HG02852 (cell line): ENCODE data around the gene CDCA3.
"Not testable (repeated sequence)": the region's sequence is repeated elsewhere in the genome, so short reads cannot be mapped to it uniquely, and the experiment has no call there.

Experiments
- ATAC-seq: cut with Tn5 transposase; IDR thresholded peaks from one replicate; pipeline ENCODE4 v1.9.1; 2021; ENCODE audit warnings: mild to moderate bottlenecking, moderate library complexity; ENCODE audit not compliant: unreplicated experiment

Gene CDCA3

DNA sequence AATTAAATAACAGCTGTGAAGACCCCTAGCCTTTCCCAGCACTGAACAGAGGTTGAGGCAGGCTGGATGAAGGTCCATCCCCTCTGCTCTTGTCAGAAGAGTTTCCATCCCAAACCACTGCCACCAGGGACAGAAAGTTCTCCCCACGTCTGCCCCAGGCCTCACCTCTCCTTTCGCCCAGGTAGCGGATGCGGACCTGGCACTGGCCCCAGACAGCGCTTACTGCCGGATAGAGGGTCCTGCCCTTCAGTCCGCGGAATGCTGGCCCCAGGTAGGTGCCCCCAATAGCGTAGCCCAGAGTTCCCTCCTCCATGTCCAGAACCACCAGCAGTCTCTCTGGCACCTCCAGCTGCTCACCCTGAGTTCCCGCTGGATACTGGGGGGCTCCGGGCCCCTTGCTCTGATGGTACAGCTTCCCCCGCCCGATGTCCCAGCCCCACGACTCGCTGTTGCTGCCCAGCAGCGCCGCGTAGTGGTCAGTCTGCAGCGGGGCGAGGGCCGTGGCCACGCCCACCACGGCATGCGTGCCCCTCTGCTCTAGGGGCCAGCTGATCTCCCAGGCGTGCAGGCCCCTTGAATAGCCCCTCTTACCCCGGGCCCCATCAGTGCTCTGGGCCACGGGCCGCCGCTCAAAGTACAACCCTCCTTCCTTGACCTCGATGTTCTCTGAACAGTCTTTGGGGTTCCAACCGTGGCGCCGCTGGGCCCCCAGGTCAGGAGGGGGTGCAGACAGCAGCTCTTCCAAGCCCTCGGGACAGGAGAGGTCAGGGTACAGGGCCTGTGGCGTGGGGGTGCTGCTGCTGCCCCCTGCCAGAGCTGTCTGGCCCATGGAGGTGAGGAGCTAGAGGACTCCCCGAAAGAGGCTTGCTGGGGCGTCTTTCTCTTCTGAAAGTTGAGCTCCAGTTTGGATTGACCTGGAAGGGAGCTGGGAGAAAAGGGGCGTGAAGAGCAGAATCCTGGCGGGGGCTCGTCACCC is 21.3 kb upstream of the CDCA3 start:
- no peak for ATAC-seq

DNA sequence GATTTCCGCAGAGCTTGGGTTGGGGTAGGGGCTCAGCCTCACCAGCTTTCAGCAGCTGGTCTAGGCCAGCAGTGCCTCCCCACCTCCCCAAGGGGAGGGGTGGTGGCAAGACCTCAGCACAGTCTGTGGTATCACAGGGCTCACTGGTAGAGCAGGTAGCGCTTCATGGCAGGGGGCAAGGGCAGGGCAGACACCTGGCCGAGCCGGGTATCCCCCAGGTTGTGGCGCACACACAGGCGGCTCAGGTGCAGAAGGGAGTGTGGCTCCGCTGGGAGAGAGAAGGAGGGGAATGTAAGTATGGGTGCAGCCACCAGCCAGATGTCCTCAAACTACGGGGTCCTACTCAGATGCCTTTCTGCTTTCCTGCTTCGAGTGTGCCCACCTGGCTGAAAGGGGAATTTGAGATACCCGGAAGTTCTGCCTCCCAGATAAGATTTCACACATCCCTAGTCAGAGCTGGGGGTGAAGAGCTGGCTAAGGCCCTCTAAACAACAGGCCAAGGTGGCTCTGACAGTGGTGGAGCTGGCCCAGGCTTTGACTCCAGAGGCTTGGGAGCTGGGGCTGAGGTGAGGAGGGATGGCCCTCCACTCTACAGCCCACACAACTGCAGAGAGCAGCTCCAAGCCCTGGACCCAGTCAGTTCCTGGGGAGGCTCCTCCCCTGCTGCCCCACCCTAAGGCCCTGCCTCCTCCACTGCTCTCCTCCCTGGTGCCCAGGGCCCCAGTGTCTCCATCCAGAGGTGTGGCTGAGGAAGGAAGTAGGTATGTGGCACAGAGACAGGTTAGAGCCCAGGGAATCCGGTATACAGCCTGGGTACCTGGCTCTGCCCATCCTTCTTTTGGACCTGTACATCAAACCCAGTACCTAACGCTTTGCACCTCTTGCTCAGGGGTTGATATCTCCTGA is 20.2 kb upstream of the CDCA3 start:
- no peak for ATAC-seq

DNA sequence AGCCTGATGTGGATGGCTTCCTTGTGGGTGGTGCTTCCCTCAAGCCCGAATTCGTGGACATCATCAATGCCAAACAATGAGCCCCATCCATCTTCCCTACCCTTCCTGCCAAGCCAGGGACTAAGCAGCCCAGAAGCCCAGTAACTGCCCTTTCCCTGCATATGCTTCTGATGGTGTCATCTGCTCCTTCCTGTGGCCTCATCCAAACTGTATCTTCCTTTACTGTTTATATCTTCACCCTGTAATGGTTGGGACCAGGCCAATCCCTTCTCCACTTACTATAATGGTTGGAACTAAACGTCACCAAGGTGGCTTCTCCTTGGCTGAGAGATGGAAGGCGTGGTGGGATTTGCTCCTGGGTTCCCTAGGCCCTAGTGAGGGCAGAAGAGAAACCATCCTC is 19.2 kb upstream of the CDCA3 start:
- not testable (repeated sequence) for ATAC-seq

DNA sequence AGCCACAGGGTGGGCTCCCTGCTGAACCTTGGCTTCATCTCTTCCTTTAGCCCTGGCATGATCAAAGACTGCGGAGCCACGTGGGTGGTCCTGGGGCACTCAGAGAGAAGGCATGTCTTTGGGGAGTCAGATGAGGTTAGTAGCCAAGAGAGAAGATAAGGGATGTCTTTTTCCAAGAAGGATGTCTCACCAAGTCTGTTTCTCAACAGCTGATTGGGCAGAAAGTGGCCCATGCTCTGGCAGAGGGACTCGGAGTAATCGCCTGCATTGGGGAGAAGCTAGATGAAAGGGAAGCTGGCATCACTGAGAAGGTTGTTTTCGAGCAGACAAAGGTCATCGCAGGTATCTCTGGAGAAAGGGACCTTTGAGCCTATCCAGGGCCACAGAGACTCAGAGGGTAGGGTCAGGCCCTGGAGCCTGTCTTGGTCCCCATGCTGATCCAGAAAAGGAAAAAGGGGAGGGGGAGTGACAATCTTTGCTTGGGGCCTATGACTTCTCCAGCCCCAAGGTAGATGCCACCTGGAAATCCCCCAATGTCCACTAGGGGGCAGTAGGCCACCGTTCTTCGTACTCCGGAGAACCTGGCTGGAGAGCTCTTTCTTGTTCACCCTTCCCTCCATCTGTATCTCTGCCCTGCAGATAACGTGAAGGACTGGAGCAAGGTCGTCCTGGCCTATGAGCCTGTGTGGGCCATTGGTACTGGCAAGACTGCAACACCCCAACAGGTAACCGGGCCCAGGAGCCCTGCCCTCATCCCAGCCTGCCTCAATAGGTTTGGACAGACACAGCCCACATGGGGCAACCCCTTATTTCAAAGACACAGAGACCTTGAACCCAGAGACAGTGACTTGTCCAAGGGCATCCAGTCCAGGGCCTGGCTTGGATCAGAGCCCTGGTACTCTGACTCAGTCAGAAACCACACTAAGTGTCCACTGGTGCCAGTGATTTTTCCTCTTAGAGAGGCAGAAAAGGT is 18.2 kb upstream of the CDCA3 start:
- ATAC-seq: no peak

DNA sequence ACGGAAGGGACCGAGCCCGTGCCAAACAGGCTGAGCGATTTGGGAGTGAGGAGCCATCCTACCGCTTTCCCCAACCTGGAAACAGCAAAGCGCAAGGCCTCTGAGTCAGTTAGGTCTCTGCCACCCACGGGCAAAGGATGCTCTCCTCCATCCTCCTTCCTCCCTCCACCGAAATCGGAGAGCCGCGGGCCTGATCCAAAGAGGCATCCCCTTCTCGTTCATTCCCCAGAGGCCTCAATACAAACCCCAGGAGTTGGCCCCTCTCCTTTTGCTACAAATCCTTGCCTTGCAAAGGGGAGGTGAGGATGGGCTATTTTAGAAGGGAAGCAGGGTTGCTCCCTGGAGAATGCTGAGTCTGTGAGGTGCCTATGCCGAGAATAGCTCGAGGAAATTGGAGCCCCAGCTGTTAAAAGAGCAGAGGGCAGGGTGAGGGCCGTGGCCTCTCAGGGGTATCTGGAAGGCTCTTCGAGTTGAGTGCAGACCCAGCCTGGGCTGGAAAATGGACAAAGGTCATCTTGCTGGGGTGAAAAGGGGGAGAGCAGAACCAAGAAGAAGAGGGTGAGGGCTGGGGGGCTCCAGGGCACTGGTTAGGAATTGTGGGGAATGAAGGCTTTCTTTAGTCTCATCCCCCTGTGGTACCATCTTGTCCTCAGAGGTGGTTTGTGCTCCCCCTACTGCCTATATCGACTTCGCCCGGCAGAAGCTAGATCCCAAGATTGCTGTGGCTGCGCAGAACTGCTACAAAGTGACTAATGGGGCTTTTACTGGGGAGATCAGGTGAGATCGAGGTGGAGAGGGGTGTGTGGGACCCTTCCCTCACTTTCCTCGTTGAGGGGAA is 17.3 kb upstream of the CDCA3 start:
- ATAC-seq: no peak

DNA sequence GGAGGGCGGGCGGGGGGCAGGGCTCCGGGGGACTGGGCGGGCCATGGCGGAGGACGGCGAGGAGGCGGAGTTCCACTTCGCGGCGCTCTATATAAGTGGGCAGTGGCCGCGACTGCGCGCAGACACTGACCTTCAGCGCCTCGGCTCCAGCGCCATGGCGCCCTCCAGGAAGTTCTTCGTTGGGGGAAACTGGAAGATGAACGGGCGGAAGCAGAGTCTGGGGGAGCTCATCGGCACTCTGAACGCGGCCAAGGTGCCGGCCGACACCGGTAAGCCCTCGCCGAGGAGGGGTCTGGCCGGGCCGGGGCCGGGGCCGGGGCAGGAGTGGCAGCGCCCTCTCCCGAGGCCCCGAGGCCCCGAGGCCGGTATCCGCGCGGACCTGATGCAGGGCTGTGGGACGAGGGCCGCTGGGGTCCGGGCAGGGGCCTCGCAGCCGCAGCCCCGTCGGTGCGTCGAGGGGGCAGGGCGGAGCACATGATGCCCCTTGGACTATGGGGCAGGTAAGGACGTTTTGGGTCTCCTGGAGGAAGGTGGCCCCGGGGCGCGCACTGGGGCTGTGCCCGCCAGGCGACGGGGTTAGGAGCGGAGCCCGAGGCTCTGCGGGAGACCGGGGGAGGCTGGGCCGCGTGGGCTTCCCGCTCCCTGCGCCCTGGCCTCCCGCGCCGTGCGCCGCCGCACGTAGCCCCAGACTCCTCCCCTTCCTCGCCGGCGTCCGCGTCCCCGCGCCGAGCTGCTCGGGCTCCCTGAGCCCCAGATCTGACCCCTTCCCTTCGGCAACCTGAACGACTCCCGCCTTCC is 16.5 kb upstream of the CDCA3 start, which contains the start of gene TPI1:
Gene TPI1, plus strand, starts transcription at position 119 of the 798 bp plus-strand sequence. Its CDS starts 36 bp downstream, at position 155.
- peak; percentile 68 for ATAC-seq

DNA sequence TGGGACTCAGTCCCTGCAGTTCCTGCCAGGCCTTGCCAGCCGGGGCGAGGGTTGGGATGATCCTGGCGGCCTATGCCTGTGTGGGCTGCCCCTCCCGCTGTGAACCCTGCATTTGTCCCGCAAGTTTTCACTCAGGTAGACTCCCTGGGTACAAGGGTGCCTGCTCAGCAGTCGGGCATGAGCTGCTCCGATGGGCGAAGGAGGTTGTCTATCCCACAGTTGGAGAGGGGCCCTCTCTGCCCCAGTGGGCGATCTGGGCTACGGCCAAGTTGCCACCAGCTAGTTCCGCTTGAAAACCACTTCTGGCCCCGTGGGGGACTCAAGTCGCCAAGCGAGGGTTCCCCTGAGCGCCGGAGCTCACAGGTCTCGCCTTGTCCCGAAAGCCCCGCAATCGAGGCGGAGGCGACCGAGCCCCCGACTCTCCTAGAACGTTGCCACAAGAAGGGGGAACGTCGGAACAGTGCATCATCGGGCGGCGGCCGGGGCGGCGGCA is 15.9 kb upstream of the CDCA3 start:
- ATAC-seq: peak; percentile 14

DNA sequence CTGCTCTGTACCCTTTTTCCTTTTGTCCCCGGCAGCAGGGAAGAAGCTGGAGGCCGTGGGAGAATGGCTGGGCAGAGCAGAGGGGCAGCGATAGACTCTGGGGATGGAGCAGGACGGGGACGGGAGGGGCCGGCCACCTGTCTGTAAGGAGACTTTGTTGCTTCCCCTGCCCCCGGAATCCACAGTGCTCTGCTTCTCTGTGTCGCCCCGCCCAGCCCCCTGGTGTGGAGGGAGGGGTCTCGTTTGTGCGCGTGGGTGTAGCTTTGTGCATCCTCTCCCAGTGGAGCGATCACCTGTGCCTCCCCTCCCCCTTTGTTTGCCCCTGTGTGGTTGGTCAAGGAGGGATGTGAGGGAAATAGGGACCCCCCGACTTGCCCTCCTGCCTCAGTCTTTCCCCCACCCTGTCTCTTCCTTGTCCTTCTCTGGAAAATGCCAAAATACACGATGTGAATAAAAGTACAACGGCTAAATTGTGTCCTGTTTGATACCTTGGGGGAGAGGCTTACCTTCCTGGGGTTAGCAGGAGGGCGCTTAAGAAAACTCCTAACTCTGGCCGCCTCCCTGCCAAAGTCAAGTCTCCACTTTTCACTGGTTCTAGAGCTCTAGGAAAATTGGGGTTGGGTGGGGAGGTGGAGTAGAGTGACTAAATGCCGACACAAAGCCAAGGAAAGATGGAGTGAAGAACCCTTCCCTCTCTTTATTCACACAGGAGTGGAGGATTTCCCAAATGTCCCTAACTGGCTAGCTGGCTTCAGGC is 15.3 kb upstream of the CDCA3 start:
- ATAC-seq: no peak

DNA sequence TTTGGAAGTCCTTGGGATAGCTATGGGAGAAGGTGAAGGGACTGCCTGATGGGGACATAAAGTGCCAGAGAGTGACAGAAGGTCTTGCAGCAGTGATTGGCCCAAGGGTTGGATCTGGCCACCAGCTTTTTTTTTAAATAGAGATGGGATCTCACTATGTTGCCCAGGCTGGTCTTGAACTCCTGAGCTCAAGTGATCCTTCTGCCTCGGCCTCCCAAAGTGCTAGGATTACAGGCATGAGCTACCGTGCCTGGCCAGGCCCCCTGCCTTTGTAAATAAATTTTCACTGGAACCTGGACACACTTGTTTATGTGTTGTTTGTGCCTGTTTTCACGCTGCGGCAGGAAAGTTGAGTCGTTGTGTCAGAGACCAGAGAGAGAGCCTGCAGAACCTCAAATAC is 14.2 kb upstream of the CDCA3 start:
- ATAC-seq: not testable (repeated sequence)

DNA sequence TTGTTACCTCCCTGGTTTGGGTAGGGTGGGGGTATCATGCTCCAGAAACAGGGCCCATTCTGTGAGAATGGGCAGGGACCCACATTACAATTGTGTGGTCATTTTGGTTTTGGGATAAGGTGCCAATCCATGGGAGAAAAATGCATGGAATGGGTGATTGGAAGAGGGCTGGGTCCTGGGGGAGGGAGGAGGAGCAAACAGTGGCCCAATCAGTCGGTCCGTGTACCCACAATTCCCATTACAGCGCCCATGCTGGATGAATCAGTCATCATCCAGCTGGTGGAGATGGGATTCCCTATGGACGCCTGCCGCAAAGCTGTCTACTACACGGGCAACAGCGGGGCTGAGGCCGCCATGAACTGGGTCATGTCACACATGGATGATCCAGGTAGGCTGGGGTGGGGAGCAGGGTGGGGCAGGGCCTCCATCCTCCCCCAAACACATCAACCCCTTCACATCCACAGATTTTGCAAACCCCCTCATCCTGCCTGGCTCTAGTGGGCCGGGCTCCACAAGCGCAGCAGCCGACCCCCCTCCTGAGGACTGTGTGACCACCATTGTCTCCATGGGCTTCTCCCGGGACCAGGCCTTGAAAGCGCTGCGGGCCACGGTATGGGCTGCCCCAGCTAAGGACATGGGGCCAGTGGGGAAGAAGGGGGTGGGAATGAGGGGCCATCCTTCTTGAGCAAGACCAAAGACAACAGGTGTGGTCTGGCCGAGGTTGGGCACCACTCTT is 12.7 kb upstream of the CDCA3 start:
- ATAC-seq: no peak

DNA sequence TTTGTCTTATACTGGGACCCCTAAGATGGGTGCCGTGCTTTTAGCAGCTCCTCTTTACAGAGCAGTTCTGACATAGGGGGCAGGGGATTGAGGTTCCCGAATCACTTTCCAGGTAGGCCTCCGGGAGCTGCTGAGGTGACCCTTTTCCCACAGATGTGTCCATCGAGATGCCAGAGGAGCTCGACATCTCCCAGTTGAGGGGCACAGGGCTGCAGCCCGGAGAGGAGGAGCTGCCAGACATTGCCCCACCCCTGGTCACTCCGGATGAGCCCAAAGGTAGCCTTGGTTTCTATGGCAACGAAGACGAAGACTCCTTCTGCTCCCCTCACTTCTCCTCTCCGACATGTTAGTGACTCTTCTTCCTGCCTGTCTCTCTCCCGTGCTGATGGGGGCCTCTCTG is 11.9 kb upstream of the CDCA3 start:
- no peak for ATAC-seq

DNA sequence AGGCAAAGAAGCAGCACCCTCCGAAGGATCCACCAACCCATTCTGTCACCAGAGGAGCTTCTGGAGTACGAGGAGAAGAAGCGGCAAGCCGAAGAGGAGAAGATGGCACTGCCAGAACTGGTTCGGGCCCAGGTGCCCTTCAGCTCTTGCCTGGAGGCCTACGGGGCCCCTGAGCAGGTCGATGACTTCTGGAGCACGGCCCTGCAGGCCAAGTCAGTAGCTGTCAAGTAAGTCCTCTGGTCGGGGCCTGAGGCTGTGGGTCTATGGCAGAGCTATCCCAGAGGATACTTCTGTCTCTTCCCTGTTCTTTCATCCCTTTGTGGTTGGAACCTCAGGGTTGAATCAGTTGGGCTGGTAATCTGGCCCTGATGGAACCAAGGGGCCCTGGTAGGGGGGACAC is 10.3 kb upstream of the CDCA3 start:
- ATAC-seq: no peak

DNA sequence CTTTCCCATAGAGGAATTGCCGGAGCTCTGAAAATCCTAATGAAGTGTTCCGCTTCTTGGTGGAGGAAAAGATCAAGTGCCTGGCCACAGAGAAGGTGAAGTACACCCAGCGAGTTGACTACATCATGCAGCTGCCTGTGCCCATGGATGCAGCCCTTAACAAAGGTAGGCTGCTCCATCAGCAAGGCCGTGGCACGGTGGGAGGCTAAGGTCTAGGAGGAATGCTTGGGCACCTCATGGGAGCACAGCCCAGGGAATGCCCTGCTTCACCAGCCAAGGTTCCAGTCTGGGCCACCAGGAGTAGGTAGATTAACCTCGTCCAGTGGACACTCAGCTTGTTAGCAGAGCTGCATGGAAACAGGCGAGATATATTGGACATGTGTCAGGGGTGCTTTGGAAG is 9.9 kb upstream of the CDCA3 start:
- no peak for ATAC-seq

DNA sequence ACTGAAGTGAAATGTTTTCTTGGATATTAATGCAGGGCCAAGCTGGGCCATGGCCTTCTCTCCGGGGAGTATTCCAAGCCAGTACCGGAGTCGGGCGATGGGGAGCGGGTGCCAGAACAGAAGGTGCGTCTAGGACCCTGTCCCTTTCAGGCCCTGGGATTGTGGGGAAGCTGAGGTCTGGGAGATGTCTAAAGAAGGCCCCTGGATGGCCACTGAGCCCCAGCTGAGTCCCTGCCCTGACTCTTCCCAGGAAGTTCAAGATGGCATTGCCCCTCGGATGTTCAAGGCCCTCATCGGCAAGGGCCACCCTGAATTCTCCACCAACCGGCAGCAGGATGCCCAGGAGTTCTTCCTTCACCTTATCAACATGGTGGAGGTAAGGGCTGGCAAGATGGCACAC is 9.0 kb upstream of the CDCA3 start:
- ATAC-seq: no peak

DNA sequence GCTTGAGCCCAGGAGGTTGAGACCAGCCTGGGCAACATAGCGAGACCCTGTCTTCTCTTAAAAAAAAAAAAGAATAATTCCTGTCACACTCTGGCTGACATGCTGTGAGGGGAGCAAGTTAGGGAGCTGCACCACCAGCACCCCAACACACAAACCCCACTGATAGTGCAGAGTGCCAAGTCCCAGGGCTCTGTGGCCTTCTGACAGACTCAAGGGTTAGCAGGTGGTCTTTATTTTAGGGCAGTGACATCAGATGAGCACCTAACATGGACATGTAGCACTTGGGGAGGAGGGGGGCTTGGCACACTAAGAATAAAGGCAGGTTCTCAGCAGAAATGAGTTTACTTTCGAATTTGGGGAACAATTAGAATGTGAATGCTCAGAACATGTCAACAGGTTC is 7.7 kb upstream of the CDCA3 start:
- ATAC-seq: no peak

DNA sequence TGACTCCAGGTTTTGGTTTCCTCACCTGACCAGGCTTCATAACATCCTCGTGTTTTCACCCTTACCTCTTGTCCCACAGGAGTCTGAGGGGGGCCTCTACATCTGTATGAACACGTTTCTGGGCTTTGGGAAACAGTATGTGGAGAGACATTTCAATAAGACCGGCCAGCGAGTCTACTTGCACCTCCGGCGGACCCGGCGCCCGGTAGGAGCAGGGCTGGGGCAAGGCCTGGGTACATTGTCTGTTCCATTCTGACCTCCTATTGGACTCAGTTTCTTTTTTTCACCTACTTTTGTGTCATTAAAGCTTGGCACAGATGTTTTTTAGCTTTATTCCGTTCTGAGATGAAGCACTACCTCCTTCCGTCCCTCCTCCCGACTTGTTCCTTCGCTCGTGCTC is 4.2 kb upstream of the CDCA3 start:
- no peak for ATAC-seq

DNA sequence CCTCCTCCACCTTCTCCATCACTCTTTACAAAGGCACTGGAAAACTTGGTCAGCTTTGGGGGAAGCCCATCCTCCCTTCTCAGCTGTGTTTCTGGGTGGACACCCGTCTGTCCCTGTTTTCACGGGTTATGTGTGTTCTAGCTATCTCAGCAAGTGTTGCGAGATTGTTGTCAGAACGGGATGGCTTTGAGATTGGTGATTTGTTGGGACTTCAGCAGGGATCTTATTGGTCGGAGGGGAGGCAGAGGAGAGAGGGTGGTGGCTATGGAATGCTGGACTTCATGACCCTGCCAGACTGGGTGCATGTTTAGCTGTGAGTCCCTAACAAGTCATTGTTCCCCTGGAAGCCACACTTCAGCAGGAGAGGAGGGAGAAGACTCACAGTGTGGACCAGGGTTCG is 3.0 kb upstream of the CDCA3 start:
- ATAC-seq: no peak
